CD4-positive, alpha-beta T cell treated with Interleukin-6 for 4 hours (primary cell): ENCODE data around the gene LYPLA2.

Experiments
- DNase-seq: peaks from one replicate; pipeline ENCODE4 v3.0.0-alpha.2; 2020; ENCODE audit warnings: mixed read lengths

The LYPLA2 gene

DNA sequence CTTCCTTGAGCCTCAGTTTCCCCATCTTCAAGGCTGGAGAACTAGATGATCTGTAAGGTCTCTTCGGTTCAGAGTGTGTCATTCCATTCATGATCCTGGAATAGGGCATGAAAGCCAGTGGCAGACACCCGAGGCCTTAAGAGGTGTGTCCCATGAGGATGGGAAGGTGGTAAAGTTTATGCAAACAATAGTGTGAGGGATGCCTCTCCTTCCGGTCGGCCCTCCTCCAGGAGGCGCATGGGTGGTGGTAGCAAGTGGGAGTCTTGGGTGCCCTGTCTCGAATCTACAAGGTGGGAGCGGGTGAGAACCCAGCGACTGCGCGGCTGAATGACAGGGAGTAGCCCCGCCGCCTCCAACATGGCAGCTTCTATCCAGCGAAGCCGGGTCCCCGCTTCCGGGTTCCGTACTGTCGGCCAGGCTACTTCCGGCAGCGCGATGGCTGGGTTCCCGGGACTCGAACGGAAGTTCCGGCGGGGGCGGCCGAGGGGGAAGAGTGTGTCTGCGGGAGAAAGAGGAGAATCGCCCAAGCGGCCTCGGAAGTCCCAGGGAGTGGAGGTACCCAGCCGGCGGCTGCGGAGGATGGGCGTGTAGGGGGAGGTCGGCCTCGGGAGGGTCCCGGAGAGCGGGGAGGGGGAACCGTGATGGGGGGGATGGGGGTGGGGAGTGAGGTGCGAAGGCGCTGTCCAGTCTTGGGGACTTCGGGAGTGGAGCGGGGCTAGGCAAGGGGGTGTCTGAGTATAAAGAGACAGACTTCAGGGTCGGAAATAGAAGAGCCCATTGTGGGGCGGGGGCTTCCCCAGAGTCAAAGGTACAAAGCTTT, at the start of gene LYPLA2:
LYPLA2 (plus strand) TSS at position 450 of the 820 bp plus-strand sequence. CDS start 1,538 bp downstream, outside the sequence.
- DNase-seq: peak; percentile 90

DNA sequence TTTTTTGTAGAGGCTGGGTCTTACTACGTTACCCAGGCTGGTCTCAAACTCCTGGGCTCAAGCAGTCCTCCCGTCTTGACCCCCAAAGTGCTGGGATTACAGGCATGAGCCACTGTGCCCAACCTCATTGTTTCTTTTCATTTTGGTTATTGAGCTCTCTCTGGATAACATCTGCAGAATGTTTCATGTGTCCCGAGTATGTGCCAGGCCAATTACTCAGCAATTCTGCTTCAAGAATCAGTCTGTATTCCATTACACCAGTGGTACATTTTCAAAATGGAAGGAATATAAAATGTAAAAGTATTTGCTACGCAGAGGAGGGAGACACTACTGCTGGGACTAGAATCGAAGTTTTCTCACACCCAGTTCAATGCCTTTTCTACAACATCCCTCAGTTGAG, 49.3 kb upstream of the LYPLA2 start:
- DNase-seq: no peak

DNA sequence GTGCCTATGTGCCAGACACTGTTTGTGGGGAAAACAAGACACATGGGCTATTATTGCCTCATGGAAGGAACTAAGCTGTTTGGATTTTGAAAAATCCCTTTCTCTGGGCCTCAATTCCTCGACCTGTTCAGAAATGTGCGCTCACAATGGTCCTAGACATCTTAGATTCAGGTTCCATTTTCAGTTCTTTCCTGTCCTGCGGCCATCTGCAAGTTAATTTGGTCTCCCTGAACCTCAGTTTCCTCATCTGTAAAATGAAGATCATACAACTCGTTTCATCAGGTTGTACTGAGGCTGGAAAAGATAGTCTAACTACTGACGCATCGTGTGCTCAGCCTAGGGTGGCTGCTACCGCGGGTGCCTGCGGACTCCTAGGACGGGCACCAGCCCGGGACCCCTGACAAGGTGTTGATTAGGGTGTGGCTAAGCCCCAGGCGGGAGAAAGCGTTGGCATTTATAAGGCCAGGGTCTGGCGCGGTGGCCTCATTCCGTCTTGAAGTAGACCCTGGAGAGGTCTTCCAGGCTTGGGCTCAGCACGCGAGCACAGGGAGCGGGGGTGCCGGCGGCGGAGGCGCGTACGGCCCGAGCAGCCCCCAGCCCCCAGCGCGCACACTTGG, 48.2 kb upstream of the LYPLA2 start:
- DNase-seq: no peak

DNA sequence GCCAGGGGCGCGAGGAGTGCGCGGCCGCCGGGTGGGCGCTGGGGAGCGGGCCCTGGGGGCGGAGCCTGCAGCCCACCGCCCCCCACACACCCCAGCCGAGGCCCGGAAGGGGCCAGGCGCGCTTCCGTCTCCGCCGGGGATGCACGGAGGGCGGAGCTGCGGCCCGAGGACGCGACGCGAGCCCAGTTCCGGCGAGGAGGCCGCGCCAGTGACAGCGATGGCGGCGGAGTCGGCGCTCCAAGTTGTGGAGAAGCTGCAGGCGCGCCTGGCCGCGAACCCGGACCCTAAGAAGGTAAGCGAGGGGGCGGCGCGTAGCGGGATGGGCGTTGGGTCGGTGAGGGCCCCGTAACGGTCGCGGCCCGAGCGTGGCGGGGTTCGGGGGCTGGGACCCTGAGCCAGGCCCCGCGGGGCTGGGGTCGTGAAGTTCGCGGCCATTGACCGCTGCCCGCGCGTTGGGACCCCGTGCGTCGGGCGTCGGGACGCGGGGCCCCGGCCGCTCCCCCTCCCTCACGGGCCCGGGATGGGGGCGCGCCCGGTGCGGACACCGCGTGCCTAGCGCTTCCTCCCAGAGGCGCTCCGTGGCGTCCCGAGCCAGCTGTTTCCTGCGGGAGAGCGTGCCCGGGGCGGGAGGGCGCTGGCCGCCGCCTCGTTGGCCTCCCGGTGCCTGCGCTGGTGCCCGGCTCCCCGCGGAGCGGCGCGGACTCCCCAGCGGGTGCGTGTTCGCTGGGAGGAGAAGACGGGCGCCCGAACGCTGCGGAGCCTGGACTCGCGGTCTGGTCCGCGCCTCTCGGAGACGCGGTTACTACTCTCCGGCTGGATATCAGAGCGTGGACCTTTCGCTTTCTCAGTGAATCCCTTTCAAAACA, 47.4 kb upstream of the LYPLA2 start, which contains the start of gene ELOA:
ELOA (plus strand) TSS at position 185 of the 866 bp plus-strand sequence; CDS start at position 218, 33 bp downstream.
- DNase-seq: peak; percentile 80

DNA sequence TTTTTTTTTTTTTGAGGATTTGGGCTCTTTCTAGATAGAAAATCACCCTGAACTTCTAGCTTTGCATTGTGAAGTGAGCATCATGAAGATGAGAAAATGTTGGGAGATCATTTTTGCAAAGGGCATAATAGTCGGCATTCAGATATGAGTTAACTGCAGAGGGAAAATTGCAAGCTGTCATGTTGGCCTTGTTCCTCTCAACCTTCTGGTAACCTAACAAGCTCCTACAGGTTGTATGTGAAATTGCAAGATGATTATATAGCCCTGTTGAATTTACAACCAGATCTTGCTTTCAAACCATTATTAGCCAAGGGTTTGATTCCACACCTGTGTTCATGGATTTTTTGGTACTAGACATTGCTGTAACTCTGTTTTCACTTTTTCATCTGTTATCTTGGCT, 45.4 kb upstream of the LYPLA2 start:
- no peak for DNase-seq

DNA sequence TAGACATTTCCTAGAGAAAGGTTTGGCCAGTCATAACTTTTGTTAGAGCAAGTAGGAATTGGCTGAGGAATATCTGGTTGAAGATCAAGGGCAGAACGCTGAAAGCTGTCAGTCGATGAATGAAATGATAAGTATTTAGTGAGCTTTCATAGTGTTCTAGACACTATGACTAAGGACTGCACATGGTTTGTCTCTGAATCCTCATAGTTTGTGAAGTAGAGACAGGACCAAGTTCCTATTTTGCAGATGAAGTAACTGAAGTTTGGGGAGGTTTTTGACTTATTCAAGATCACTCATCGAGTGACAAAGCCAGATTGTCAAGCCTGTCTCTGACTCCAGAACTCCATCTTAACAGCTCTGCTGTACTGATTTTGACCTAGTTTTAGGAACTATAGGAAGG, 42.9 kb upstream of the LYPLA2 start:
- DNase-seq: no peak

DNA sequence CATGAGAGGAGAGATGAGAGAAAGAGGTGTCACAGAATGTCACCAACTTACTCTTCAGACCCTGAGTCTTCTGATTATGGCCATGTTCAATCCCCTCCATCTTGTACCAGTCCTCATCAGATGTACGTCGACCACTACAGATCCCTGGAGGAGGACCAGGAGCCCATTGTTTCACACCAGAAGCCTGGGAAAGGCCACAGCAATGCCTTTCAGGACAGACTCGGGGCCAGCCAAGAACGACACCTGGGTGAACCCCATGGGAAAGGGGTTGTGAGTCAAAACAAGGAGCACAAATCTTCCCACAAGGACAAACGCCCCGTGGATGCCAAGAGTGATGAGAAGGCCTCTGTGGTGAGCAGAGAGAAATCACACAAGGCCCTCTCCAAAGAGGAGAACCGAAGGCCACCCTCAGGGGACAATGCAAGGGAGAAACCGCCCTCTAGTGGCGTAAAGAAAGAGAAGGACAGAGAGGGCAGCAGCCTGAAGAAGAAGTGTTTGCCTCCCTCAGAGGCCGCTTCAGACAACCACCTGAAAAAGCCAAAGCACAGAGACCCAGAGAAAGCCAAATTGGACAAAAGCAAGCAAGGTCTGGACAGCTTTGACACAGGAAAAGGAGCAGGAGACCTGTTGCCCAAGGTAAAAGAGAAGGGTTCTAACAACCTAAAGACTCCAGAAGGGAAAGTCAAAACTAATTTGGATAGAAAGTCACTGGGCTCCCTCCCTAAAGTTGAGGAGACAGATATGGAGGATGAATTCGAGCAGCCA, 39.7 kb upstream of the LYPLA2 start:
- DNase-seq: peak; percentile 33

DNA sequence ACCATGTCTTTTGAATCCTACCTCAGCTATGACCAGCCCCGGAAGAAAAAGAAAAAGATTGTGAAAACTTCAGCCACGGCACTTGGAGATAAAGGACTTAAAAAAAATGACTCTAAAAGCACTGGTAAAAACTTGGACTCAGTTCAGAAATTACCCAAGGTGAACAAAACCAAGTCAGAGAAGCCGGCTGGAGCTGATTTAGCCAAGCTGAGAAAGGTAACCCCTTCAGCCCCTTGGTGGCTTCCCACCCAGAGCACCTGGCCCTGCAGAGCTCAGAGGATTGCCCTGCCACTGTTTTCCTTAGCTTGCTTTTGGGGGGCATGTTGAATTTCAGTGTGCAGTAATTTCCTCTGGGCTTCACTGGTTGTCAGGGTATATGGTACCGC, 39.1 kb upstream of the LYPLA2 start:
- no peak for DNase-seq

DNA sequence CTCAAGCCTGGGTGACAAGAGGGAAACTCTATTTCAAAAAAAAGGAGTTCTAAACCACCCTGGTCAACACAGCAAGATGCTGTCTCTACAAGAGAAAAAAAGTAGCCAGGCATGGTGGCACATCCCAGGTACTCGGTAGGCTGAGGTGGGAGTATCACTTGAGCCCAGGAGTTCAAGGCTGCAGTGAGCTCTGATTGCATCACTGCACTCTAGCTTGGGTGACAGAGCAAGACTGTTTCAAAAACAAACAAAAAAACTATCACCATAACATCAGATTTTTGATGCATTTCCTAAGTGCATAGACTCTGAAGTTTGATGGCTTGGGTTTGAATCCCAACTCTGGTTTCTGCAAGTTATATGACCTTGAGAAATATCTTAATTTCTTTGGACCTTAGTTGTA, 38.0 kb upstream of the LYPLA2 start:
- DNase-seq: no peak

DNA sequence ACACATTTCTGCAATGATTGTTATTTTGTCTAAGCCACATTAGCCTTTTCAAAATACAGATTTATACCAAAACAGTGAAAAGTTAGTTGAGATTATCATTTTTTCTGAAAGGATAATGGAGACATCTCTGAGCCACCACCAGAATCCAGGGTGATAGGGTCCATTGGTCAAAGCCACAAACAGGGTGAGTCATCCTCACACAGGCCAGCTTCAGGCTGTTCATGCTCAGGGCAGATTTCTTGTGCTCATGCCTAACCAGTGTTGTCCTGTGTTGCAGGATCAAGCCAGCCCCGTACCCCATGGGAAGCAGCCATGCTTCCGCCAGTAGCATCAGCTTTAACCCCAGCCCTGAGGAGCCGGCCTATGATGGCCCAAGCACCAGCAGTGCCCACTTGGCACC, 34.3 kb upstream of the LYPLA2 start:
- DNase-seq: no peak

DNA sequence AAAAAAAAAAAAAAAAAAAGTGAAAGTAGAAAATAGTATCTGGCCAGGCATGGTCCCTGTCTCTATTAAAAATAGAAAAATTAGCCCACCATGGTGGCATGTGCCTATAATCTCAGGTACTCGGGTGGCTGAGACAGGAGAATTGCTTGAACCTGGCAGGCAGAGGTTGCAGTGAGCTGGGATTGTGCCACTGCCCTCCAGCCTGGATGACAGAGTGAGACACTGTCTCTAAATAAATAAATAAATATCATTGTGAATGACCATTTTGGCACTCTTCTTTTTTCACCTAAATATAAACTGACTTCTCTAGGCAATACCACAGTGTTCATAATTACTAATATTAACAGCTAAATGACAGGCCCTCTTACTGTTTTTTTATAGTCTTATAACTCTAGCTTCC, 33.1 kb upstream of the LYPLA2 start:
- DNase-seq: no peak

DNA sequence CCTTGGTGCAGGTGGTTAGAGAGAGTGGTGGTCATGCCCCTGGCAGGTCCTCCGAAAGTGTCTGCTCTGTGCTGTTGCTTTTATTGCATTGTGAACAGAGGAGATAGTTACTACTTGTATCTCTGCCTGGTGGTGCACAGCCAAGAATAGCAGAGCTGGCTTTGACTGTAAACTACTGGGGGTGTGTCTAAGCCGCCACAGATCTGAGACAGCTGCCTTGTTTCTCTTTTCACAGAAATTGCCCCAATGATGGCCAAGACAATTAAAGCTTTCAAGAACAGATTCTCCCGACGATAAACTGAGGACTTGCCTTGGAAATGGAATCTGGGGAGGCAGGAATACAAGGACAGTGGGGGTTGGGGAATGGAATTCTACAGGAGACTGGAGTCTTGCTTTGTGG, 31.7 kb upstream of the LYPLA2 start:
- DNase-seq: no peak

DNA sequence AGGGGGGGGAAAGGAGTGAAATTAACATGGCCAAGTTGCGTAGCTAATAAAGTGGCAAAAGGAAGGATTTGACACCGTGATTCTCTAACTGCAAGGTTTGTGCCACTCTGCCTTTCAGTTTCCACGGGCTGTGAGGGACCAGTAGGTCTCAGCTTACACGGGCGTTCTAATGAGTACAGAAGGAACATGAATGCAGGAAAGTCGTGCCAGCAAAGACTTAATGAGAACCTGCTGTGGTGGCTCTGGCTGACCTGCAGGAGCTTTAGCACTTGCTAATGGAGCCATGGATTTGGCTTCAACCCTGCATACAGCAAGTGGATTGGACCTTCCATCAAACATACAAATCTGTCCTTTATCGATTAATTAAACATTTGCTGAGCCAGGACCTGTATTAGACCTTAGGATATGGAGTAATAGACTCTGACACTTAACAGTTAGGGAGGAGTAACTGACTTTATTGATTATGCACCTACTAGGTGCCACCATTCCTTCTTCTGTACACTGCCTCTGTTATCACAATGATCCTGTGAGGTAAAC, 27.8 kb upstream of the LYPLA2 start:
- no peak for DNase-seq

DNA sequence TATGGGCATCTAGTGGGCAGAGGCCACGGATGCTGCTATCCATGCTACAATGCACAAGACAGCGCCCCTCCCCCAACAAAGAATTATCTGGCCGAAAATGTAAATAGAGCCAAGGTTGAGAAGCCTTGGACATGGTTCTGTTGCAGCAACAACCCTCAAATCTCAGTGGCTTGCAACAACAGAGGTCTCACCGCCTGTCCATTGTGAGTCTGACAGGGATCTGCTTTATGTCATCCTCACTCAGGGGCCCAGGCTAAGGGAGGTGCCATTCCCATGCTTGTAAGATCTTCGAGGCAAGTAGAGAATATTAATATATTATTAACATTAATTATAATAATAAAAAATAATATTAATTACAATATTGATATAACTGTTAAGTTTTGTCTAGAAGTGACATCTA, 22.2 kb upstream of the LYPLA2 start:
- DNase-seq: no peak

DNA sequence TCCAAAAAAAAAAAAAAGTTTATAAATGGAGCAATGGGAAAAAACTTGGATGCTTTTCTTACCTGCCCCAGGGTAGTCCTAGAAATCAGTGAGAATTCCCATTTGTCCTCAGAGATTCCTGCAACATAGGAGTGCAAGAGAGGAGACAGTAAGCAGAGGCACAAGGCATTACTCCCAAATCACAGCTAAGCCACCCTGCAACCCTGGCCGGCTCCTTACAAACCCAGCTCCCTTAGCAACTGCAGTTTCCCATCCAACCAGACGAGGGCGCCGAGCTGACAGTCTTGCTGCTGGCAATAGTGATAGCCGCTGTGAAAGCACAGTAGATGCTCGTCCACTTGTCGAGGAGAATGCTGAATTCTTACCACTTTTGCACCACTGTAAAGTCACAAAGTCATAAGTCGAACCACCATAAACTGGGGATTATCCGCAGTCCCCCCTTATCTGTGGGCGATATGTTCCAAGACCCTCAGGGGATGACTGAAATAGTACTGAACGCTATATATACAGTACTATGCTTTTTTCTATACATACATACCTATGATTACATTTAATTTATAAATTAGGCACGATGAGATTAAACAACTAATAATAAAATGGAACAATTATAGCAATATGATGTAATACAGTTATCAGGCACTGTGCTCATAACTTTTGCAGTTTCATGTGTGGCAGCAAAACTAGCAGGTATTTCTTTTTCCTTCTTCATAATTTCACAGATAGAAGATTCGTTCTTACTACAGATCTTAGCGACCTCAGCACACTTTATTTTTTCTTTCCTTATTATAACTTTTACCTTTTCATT, 18.7 kb upstream of the LYPLA2 start:
- DNase-seq: peak; percentile 87

DNA sequence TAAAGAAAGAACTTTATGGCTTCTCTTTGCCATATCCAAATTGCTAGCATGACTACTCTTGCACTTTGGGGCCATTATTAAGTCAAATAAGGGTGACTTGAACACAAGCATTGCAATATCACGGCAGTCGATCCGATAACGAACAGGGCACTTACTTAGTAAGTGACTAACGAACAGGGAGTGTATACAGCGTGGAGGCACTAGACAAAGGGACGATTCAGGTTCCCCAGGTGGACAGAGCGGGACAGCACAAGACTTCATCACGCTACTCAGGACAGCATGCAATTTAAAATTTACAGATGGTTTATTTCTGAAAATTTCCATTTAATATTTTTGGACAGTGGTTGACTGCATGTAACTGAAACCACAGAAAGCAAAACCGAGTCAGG, 18.1 kb upstream of the LYPLA2 start:
- no peak for DNase-seq

DNA sequence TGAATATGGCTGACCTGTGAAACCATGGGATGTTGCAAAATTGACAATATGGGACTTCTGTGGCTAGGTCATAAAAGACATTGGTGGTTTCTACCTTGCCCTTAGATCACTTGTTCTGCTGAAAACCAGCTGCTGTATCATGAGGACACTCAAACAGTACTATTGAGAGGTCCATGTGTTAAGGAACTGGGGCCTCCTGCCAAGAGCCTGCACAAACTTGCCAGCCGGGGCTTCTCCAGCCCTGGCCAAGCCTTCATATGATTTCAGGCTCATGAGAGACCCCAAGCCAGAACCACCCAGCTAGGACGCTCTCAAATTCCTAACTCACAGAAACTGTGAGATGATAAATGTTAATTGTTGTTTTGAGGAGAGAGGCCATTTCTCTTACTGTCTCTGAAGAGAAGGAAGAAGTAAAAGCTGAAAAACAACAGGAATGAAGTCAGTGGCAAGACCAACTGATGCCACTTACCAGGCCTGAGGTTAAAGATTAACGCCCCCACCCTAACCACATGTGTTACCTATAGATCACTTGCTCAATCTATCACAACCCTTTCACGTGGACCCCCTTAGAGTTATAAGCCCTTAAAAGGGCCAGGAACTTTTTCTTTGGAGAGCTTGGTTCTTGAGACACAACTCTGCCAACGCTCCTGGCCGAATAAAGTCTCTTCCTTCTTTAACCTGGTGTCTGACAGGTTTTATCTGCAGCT, 16.6 kb upstream of the LYPLA2 start:
- DNase-seq: no peak

DNA sequence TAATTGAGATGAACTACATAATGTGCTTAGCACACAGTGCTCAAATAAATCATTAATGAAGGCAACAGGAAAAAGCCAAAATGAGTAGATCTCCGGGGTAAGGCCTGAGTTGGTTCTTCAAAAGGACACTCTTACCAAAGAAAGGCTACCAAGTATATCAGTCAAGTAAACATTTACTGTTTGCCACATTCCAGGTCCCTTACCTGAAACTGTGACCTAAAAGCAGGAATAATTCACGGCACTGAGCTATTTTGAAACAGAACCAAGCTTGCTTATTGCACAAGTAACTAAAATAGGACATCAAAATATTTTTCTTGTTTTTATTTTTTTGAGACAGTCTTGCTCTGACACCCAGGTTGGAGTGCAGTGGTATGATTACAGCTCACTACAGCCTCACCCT, 14.7 kb upstream of the LYPLA2 start:
- DNase-seq: no peak

DNA sequence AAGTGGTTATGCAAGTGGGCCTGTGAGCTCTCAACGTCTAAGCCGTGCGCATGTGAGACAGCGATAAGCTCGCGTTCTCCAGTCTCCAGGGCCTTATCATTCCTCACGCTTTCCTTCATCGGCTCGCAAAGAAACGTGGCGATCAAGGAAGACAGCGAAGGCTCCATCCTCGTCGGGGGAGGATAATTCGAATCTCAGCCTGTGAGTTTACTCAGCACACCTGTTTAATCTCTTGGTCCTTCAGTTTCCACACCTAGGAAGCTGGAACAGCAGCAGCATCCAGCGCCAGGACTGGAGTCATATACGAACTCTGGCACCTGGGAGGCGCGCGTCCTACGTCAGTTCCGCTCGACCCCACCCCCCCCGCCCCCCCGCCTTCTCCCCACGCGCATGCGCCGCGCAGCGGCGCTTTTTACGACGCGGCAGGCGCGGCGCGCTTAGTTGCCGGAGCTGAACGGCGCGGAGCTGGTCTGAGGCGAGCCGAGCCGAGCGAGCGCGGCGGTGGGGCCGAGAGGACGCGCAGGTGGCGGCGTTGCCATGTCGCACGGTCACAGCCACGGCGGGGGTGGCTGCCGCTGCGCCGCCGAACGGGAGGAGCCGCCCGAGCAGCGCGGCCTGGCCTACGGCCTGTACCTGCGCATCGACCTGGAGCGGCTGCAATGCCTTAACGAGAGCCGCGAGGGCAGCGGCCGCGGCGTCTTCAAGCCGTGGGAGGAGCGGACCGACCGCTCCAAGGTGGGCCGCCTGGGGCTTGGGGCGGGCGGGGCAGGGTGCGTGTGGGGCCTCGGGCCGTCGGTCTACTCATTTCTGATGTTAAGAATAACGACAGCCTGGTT, 12.7 kb upstream of the LYPLA2 start, which contains the start of gene PITHD1:
PITHD1 (plus strand) TSS at position 440 of the 836 bp plus-strand sequence; CDS start at position 538, 98 bp downstream.
- peak; percentile 87 for DNase-seq
